HG03159 (cell line): ENCODE data around the gene ADNP.
"Not testable (repeated sequence)": the region's sequence is repeated elsewhere in the genome, so short reads cannot be mapped to it uniquely, and the experiment has no call there.

Source experiments
- ATAC-seq: cut with Tn5 transposase; IDR thresholded peaks from one replicate; pipeline ENCODE4 v1.9.1; 2021; ENCODE audit warnings: mild to moderate bottlenecking, moderate library complexity; ENCODE audit not compliant: unreplicated experiment

Gene ADNP

DNA sequence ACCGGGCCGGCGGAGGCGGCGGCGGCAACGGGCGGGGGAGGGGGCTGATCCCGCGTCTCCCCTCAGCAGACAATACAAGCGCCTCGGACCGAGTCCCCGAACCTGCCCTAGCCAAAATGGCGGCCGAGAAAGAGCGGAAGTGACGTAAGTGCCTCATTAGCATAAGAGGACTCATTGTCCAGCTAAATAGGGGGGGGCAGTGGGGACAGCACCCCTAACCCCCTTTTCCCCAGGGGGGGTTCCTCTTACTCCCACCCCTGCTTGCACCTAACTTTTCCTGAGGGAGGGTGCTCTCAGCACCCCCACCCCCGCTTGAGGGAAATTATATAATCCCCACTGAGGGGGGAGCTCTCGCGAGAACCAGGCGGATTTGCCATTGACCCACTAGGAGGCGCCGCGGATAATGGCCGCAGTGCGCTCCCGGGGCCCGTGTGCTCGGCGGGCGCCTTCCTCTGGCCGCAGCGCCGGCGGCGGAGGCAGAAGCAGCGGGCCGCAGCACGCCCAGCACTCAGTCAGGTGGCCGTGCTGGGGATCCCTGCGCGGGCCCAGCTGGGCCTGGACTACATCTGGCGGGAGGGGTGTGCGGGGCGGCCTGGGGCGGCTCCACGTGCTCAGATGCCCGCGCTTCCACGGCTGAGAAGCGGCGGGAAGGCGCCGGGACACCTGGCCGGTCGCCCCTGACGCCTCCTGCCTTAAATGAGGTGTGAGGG lies at the start of gene ADNP:
TSS of gene ADNP (minus strand) at position 132 of the 710 bp plus-strand sequence. CDS start 27,441 bp downstream, outside the sequence.
- ATAC-seq = peak; percentile 64

DNA sequence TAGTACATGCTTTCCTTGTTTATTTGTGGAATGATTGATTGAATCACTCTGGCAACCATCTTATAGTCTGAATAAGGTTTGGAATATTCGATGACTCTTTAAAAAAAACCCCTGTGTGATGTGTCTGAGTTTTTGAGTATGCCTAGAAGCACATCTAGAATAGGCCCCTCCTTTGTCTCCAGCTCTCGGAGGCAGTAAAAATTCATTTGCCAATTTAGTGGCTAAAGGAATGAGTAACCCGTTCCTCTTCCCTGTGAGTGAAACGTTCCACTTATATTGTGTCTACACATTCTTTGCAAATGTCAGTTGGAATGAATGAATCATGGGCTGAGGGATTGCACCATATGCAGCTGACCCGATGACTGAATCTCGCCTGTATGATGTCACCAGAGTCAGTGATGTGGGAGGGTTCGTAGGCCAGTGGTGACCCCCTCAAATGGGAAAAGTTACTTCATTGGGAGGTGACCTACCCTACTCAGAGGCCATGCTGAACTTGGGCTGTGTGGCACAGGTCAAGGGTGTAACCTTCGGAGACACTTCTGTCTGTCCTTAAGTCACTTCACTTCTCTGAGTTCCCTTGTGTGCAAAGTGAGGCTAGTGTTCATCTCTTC lies 48.9 kb upstream of the ADNP start:
- ATAC-seq = no peak

DNA sequence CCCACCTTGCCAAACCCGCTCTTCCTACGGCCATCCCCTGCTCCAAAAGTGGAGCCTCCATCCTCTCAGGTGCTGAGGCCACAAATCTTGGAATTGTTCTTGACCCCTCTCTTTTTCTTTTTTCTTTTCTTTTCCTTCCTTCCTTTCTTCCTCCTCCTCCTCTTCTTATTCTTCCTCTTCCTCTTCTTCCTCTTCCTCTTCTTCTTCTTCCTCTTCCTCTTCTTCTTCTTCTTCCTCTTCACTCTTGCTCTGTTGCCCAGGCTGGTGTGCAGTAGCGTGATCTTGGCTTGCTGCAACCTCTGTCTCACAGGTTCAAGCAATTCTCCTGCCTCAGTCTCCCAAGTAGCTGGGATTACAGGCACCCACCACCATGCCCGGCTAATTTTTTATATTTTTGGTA lies 47.3 kb upstream of the ADNP start:
- ATAC-seq = not testable (repeated sequence)

DNA sequence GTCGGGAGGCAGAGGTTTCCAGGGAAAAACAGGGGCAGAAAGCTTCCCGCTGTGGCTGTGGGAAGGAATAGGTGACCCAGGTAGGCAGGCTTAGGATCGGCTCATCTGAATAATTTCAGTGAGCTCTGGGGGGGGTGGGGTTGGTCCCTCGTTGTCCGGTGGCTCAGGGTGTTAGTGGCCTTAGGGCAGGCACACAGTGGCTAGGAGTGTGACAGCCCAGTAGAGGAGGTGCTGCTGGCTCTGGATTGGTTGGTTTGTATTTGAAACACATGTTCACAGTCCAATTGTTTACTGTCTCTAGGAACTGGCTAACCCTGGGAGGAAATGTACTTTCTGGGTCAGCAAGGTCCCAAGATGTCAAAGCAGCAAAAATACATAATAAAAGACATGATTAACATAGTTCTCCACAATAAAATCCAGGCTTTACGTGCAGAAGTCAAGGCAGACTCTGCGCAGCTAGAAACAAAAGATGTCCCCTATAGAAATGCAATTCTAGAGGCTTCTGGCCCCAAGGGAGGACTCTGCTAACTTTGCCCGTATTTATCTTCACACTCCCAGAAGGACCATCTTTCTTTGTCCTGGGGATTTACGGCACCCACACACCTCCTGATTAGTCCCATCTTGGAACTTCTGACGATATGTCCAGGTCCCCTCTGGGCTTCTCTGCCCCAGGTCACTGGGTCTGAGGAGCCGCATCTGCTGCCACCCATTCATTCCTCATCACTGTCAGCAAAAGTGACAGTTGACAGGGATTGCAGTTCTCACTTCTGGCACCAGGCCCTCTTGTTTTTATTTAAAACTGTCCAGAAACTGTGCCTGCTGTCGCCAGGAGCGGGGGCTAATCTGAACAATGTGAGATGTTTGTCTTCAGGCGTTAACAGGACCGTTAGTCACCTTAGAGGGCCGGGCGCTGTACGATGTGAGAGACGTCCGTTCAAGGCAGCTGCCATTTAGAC lies 46.1 kb upstream of the ADNP start:
- no peak for ATAC-seq

DNA sequence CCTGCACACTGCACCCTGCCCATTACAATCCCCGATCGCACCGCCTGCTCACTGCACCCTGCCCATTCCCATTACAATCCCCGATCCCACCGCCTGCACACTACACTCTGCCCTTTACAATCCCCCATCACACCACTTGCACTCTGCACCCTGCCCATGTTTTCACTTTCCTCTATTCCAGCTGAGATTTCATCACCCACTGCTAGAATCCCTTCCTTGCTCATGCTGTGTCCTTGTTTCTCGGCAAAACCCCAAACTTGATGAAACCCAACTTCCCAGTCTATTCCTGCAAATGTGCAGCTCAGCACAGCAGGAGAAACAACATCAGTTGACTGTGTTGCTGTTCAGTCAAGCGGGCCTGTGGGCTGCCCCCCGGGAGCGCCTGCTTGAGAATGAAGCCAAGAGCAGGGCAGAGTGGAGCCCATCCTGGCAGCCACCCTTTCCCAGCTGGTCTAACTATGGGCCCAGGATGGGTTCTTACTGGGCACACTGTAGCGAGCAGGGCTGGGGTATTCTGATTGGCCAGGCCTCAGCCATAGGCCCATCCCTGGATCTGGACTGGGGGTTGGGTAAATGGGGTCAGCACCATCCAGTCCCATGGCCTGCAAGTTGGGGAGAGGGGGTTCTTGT lies 44.6 kb upstream of the ADNP start:
- no peak for ATAC-seq

DNA sequence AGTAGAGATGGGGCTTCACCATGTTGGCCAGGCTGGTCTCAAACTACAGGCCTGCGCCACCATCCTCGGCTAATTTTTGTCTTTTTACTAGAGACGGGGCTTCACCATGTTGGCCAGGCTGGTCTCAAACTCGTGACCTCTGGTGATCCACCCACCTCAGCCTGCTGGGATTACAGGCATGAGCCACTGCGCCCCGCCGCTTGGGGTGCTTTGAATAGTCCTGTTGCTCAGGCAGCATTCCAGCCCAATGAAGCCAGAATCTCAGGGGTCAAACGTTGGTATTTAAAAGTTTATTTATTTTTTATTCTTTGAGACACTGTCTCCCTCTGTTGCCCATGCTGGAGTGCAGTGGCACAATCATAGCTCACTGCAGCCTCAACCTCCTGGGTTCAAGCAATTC lies 38.7 kb upstream of the ADNP start:
- no peak for ATAC-seq

DNA sequence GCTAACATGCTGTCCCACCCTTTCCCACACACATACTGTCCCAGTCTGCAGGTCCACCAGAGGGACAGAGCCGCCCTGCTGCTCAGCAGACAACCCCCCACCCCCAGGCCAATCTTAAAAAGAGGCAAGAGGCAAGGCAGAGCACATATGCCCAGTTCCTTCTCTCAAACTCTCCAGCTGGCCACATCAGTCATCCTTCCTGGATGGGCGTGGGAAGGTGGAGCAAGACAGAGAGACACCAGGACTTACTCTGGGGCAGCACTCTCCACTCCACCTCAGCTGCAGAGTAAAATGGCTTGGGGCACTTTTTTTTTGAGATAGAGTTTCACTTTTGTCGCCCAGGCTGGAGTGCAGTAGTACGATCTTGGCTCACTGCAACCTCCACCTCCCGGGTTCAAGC lies 38.2 kb upstream of the ADNP start:
- ATAC-seq = no peak

DNA sequence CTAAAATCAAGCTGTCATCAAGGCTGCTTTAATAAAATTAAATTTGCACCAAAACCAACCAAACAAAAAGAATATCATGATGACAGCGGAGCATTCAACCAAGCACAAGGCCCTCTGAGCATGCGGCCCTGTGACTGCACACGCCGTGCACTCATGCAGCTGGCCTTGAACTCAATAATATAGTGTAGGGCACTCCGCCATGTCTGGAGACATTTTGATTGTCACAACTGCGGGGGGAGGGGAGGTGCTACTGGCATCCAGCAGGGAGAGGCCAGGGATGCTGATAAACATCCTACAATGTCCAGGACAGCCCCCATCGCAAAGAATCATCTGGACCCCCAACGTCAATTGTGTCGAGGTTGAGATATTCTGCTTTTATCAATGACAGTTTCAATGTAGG lies 37.1 kb upstream of the ADNP start:
- no peak for ATAC-seq

DNA sequence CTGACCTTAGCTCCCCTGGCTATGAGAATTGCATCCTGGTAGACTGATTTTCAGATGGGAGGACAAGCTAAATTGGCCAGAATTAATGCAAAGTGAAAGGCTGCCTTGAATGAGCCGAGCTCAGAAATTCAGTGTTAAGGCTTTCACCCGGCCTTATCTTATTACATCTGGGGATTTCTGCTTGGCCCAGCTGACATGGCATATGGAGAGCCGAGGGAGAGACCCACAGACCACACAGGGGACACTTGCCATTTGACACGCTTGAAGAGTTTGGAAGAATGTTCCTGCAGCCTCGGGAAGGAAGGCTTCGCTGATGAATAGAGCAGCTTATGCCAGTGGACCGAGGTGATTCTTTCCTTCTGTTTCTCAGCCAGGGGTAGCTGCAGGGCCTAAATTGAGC lies 36.3 kb upstream of the ADNP start:
- no peak for ATAC-seq

DNA sequence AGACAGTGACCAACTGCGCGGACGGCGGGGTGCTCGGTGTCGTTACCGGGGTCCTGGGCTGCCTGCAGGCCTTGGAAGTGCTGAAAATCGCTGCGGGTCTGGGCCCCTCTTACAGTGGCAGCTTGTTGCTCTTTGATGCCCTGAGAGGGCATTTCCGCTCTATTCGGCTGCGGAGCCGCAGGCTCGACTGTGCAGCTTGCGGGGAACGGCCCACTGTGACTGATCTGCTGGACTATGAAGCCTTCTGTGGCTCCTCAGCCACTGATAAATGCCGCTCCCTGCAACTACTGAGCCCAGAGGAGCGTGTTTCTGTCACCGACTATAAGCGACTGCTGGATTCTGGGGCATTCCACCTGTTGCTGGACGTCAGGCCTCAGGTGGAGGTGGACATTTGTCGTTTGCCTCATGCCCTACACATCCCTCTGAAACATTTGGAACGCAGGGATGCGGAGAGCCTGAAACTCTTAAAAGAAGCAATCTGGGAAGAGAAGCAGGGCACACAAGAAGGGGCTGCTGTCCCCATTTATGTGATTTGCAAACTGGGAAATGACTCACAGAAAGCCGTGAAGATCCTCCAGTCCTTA lies 28.4 kb upstream of the ADNP start:
- no peak for ATAC-seq

DNA sequence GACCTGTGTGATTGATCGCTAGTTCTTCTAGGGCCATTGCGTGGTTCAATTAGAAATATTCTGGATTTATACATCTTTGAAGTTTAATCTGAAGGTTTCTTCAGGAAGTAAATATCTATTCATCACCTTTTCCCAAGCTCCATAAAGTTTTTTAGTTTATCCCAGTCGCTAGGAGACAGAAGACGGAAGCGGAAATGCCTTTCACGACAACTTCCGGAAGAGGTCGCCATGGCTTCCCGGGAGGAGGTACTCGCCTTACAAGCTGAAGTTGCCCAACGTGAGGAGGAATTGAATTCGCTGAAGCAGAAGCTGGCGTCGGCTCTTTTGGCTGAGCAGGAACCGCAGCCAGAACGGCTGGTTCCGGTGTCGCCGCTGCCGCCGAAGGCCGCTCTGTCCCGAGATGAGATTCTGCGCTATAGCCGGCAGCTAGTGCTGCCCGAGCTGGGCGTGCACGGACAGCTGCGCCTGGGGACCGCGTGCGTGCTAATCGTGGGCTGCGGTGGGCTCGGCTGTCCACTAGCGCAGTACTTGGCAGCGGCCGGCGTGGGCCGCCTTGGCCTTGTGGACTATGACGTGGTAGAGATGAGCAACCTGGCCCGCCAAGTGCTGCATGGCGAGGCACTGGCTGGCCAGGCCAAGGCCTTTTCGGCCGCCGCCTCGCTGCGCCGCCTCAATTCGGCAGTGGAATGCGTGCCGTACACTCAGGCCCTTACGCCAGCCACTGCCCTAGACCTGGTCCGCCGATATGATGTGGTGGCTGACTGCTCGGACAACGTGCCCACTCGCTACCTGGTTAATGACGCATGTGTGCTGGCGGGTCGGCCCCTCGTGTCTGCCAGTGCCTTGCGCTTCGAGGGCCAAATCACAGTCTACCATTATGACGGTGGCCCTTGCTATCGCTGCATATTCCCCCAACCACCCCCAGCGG lies 27.6 kb upstream of the ADNP start, which contains the start of gene MOCS3:
TSS of gene MOCS3 (plus strand) at position 204 of the 928 bp plus-strand sequence. CDS start at position 229, 25 bp downstream.
- ATAC-seq = peak; percentile 74

DNA sequence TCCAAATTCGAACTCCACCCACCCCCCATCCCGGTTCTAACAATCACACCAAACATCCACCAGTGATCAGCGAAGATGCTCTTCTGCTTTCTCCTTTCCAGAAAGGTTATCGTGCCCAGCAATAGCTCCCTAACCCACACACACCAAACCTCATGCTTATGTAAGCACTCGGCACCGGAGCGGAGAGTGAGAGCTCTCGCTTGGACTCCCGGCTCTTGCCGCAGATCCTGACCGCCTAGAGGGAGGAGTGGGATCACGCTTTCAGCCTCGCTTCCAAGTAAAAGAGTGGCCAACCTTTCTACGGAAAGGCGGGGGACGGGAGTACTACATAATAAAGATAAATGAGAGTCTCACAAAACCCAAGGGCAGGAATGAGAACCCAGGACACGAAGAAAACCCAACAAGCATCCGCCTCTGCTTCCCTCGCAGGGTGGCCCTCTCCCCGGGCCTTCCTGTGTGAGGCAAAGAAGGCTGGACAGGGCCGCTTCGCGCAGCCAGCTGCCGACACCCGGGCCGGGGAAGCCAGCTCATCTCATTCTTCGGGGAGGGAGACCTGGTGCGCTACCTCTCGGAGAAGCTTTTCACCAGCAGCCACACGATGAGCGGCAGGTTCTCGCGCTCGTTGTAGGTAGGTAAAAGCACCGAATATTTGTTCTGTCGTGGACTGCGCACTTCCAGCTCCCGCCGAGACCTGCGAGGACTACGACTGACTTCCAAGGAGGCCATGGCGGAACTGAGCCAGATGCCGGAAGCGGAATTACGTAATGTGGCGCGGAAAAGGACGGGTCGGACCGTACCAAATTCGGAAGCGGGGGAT lies 26.8 kb upstream of the ADNP start, which contains the start of gene DPM1:
TSS of gene DPM1 (minus strand) at position 735 of the 817 bp plus-strand sequence. CDS start at position 726, 9 bp downstream.
- ATAC-seq = peak; percentile 81

DNA sequence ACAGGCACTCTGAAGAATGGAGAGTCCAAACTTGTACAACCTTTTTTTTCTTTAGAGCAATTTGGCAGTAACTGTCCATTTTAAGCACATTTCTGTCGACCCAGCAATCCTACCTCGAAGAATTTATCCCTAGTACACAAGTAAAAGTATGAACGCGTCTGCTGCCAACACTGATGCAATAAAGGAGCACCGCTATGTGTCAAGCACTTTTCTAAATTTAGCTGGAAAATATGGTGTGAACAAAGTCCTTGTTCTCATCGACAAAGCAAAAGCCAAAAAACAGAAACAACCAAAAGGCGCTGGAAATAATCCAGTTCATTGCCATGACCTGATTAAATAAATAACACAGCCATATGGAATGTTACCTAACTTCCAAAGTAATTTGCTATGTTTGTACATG lies 26.0 kb upstream of the ADNP start:
- ATAC-seq = no peak

DNA sequence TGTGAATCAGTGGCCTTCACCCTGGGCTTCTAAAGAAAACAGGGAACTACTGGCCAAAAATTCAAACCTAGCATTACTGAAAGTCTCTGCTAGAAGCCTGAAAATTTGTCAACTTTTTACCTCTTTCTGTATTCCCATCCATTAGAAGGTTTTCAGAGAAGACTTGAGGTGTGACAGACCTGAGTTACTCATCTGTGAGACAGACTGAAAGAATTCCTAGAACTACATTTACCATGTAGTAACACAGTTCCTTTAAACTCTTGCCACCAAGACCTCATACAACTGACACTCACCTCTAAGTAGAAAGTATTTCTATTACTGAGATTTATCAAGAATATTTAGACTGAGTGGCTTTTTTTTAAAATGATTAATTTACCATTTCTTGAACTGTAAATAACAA lies 22.6 kb upstream of the ADNP start:
- ATAC-seq = no peak

DNA sequence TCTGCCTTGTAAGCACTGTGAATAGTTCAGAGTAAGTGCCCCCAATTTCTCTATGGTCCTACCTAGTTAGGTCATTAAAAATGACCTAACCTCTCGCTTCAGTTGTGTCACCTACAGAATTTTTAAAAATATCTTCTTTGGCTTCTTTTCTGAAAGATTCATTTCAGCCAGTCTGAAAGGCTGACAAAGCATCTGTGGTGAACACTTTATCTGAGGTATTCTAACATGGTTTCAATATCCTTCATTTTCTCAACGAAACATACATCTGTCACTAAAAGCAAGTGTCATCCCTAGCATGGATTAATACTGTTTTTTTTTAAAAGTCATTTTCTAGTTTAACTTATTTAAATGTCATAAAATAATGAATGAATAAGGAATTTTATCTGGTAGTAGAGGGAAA lies 22.0 kb upstream of the ADNP start:
- no peak for ATAC-seq

DNA sequence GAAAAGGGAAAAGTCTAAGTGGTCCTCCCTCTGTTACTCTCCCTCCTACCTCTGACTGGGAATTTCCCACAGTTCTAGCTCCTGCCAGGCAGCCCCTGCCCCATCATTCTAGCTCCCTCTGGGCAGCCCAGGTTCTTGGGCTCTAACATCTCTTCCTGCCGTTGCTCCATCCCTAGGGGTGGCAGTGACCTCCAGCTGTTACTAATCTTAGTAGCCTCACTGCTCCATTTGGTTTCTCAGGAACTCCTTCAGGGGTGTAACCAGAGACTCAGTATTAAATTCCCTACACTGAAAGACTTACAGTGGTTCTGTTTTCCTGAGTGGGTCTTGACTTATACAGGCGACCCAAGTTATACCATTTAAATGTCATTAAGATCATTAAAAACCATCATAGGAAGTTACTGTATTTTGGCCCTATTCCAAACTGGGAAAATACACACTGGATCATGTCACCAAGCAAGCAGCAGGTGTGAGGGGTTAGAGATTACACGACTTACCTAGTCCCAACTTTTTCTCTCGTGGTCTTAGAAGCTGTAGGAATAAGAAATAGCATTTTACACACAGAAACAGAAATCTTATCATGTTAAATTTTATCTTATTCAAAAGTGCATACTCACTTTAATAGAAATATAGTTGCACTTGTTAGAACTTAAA lies 17.0 kb upstream of the ADNP start:
- no peak for ATAC-seq

DNA sequence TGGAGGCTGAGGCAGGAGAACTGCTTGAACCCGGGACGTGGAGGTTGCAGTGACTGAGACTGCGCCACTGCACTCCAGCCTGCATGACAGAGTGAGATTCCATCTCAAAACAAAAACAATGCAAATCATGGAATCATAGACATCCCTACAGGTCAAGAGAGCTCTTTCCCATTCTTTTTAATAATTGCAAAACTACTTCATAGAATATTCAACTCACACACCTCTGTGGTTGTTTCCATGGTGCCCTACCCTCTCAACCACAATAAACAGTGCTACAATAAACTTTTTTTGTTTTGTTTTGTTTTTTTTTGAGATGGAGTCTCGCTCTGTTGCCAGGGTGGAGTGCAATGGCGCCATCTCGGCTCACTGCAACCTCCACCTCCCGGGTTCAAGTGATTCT lies 11.8 kb upstream of the ADNP start:
- ATAC-seq = no peak

DNA sequence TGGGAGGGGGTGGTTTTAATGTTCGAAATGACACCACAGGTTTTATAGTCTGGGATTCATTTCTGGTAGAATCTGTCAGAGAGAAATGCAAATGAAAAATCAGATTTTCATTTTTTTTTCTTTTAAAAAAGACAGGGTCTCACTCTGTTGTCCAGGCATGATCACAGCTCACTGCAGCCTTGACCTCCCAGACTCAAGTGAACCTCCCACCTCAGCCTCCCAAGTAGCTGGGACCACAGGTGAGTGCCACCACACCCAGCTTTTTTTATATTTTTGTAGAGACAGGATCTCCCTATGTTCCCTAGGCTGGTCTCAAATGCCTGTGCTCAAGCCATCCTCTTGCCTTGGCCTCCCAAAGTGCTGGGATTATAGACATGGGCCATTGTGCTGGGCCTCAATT lies 2.4 kb upstream of the ADNP start:
- no peak for ATAC-seq
